ENCODE measurements around the gene ARGLU1. TPM values are rescaled to one million over a fixed set of nuclear protein-coding genes. Genes with fewer than 3 reads are reported as not detected.

Gene ARGLU1
- total RNA-seq, 1 donor from 2014 or later, result 128 TPM

GRCh38 chr13:106562301-106562700 lies 5.6 kb downstream of the ARGLU1 start:
- H3K9me3 Mint-ChIP-seq, result no peaks in the 10 kb centered on the region
- peaks cover 27% of the 10 kb centered on the region for H3K36me3 Mint-ChIP-seq
- no peak for DNase-seq (ENCODE audit: extremely low spot score, unreplicated experiment)
- peak overlapping the region; percentile 4 for H3K4me3 Mint-ChIP-seq
- peaks cover 60% of the 10 kb centered on the region for H3K4me1 Mint-ChIP-seq (ENCODE audit: unreplicated experiment)
- H3K27me3 Mint-ChIP-seq, result no peaks in the 10 kb centered on the region
- TF ChIP-seq CTCF (conservative IDR thresholded peaks at IDR 0.05), result no peak
- H3K27ac Mint-ChIP-seq, result no peak overlapping the region

GRCh38 chr13:106561551-106562170 lies 6.3 kb downstream of the ARGLU1 start:
- Mint-ChIP-seq H3K9me3 (no peaks in the 10 kb centered on the region), H3K36me3 (peaks cover 34% of the 10 kb centered on the region), H3K4me1 (ENCODE audit: unreplicated experiment) (peaks cover 60% of the 10 kb centered on the region), H3K4me3 (no peak overlapping the region), H3K27ac (no peak overlapping the region), H3K27me3 (no peaks in the 10 kb centered on the region)
- TF ChIP-seq CTCF (conservative IDR thresholded peaks at IDR 0.05), result no peak
- DNase-seq (ENCODE audit: extremely low spot score, unreplicated experiment), result no peak

DNA sequence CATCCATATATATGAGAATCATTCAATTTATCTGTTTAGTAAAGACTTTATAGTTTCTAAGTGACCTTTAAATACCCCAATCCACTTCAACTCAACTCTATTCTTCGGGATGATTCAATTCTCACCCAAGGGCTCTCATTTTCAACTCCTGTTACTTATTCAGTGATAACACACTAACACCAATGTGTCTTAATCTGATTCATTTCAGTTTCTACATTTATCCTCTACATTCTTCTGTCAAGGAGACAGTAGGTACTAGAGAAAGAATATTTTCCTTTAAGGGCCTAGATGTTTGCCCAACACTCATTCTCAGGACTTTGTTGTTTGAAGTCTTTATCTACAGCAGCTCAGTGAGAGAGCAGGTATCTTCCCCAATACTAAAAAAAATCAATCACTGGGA lies 7.1 kb downstream of the ARGLU1 start:
- Mint-ChIP-seq H3K27me3 (no peaks in the 10 kb centered on the region), H3K27ac (peak overlapping the region; percentile 21), H3K36me3 (peaks cover 42% of the 10 kb centered on the region), H3K4me1 (ENCODE audit: unreplicated experiment) (peaks cover 54% of the 10 kb centered on the region), H3K4me3 (peak overlapping the region; percentile 26), H3K9me3 (no peaks in the 10 kb centered on the region)
- no peak for TF ChIP-seq CTCF (conservative IDR thresholded peaks at IDR 0.05)
- no peak for DNase-seq (ENCODE audit: extremely low spot score, unreplicated experiment)

GRCh38 chr13:106558527-106558926 lies 9.4 kb downstream of the ARGLU1 start:
- no peaks in the 10 kb centered on the region for H3K9me3 Mint-ChIP-seq
- DNase-seq (ENCODE audit: extremely low spot score, unreplicated experiment), result no peak
- H3K4me3 Mint-ChIP-seq, result no peak overlapping the region
- TF ChIP-seq CTCF (conservative IDR thresholded peaks at IDR 0.05), result no peak
- peaks cover 31% of the 10 kb centered on the region for H3K4me1 Mint-ChIP-seq (ENCODE audit: unreplicated experiment)
- peaks cover 56% of the 10 kb centered on the region for H3K36me3 Mint-ChIP-seq
- H3K27me3 Mint-ChIP-seq, result no peaks in the 10 kb centered on the region
- H3K27ac Mint-ChIP-seq, result peak overlapping the region; percentile 82

GRCh38 chr13:106555631-106556328 lies 12.2 kb downstream of the ARGLU1 start:
- Mint-ChIP-seq H3K36me3 (peaks cover 71% of the 10 kb centered on the region), H3K9me3 (no peaks in the 10 kb centered on the region), H3K27me3 (no peaks in the 10 kb centered on the region), H3K27ac (peak overlapping the region; percentile 5), H3K4me1 (ENCODE audit: unreplicated experiment) (peaks cover 17% of the 10 kb centered on the region), H3K4me3 (no peak overlapping the region)
- no peak for DNase-seq (ENCODE audit: extremely low spot score, unreplicated experiment)
- no peak for TF ChIP-seq CTCF (conservative IDR thresholded peaks at IDR 0.05)

Measured in type B pancreatic cell (in vitro differentiated cells).